Liver (tissue), 9 donors: Measurements from ENCODE around the gene HSPE1. TPM values are rescaled to one million over a fixed set of nuclear protein-coding genes. Genes with fewer than 3 reads are reported as not detected.
A peak's percentile ranks its signal among the peaks of the same experiment; 100 is the strongest.

Experiments
- DNase-seq: peaks from one replicate; pipeline ENCODE4 v3.0.0-alpha.2; 2017; ENCODE audit warnings: low spot score
- H3K27ac ChIP-seq, 2 donors: one replicate each; pipeline ENCODE4 v1.7.0; 2013; ENCODE audit warnings: inconsistent platforms in 2 of 2, low read length in 2 of 2, control low read depth in 1 of 2, low read depth in 1 of 2, mild to moderate bottlenecking in 1 of 2
- H3K27me3 ChIP-seq, 4 donors: one replicate each; pipeline versions ENCODE4 v1.6.1 to v1.7.0; 2013; ENCODE audit warnings: low read length in 3 of 4, inconsistent platforms in 1 of 4, mild to moderate bottlenecking in 1 of 4, moderate library complexity in 1 of 4; ENCODE audit not compliant: control insufficient read depth in 4 of 4, insufficient read depth in 4 of 4
- H3K36me3 ChIP-seq, 4 donors: one replicate each; pipeline versions ENCODE4 v1.6.1 to v1.7.0; 2013; ENCODE audit warnings: low read length in 3 of 4, mild to moderate bottlenecking in 3 of 4, low read depth in 1 of 4, moderate library complexity in 1 of 4; ENCODE audit not compliant: control insufficient read depth in 4 of 4, insufficient read depth in 3 of 4
- H3K4me1 ChIP-seq, 4 donors: one replicate each; pipeline versions ENCODE4 v1.6.1 to v1.7.0; 2013; ENCODE audit warnings: low read length in 3 of 4, mild to moderate bottlenecking in 3 of 4, moderate library complexity in 1 of 4; ENCODE audit not compliant: control insufficient read depth in 4 of 4, insufficient read depth in 4 of 4
- H3K4me3 ChIP-seq, 3 donors: one replicate each; pipeline versions ENCODE4 v1.6.1 to v1.7.0; 2013; ENCODE audit warnings: low read length in 3 of 3, control low read depth in 1 of 3, low read depth in 1 of 3, mild to moderate bottlenecking in 1 of 3
- H3K9ac ChIP-seq, 2 donors: one replicate each; pipeline ENCODE4 v1.7.0; 2013; ENCODE audit warnings: low read length in 2 of 2, mild to moderate bottlenecking in 2 of 2, moderate library complexity in 2 of 2, control low read depth in 1 of 2, low read depth in 1 of 2
- H3K9me3 ChIP-seq, 4 donors: one replicate each; pipeline versions ENCODE4 v1.6.1 to v1.7.0; 2013; ENCODE audit warnings: low read length in 3 of 4; ENCODE audit not compliant: control insufficient read depth in 4 of 4
- EGR1 ChIP-seq, 2 donors: IDR thresholded peaks; 2 replicates each; pipeline ENCODE4 v1.6.1; 2016 to 2018; ENCODE audit warnings: antibody characterized with exemption in 2 of 2, low read depth in 2 of 2
- FOXA1 ChIP-seq: IDR thresholded peaks from 2 replicates; pipeline ENCODE4 v1.6.1; 2016; ENCODE audit warnings: antibody characterized with exemption
- FOXA2 ChIP-seq: IDR thresholded peaks from 2 replicates; pipeline ENCODE4 v1.6.1; 2016; ENCODE audit warnings: antibody characterized with exemption
- GABPA ChIP-seq, 2 donors: IDR thresholded peaks in 1 of 2; conservative IDR thresholded peaks in 1 of 2; 2 replicates each; pipeline ENCODE4 v1.6.1; 2016; ENCODE audit warnings: antibody characterized with exemption in 2 of 2, mild to moderate bottlenecking in 1 of 2, moderate library complexity in 1 of 2
- HNF4A ChIP-seq, 2 donors: conservative IDR thresholded peaks; 2 replicates each; pipeline ENCODE4 v1.6.1; 2016; ENCODE audit warnings: antibody characterized with exemption in 2 of 2, mild to moderate bottlenecking in 2 of 2
- HNF4G ChIP-seq: IDR thresholded peaks from 2 replicates; pipeline ENCODE4 v1.6.1; 2016; ENCODE audit warnings: antibody characterized with exemption
- JUND ChIP-seq, 2 donors: IDR thresholded peaks; 2 replicates each; pipeline ENCODE4 v1.6.1; 2016; ENCODE audit warnings: antibody characterized with exemption in 2 of 2
- NR2F2 ChIP-seq: IDR thresholded peaks from 2 replicates; pipeline ENCODE4 v1.6.1; 2016; ENCODE audit warnings: antibody characterized with exemption
- RAD21 ChIP-seq, 2 donors: IDR thresholded peaks; 2 replicates each; pipeline ENCODE4 v1.6.1; 2016; ENCODE audit warnings: antibody characterized with exemption in 2 of 2, mild to moderate bottlenecking in 2 of 2
- RXRA ChIP-seq, 2 donors: IDR thresholded peaks; 2 replicates each; pipeline ENCODE4 v1.6.1; 2017 to 2018; ENCODE audit warnings: antibody characterized with exemption in 2 of 2, mild to moderate bottlenecking in 1 of 2
- SP1 ChIP-seq: IDR thresholded peaks from 2 replicates; pipeline ENCODE4 v1.6.1; 2018; ENCODE audit warnings: antibody characterized with exemption, mild to moderate bottlenecking
- TAF1 ChIP-seq: conservative IDR thresholded peaks from 2 replicates; pipeline ENCODE4 v1.6.1; 2016; ENCODE audit warnings: antibody characterized with exemption, mild to moderate bottlenecking
- YY1 ChIP-seq: IDR thresholded peaks from 2 replicates; pipeline ENCODE4 v1.6.1; 2016; ENCODE audit warnings: antibody characterized with exemption, mild to moderate bottlenecking
- WGBS: extraction: QIAGEN DNeasy Blood & Tissue Kit; methylation state at CpG from one replicate; pipeline ENCODE4 v1.1.7; 2013; 5-methylcytosine and 5-hydroxymethylcytosine counted together
- polyA plus RNA-seq, 2 donors: library from polyadenylated mRNA; stranded (reverse) in 1 of 2; unstranded in 1 of 2; fragments of 200-250 nt in 1 of 2; fragments of >200 nt in 1 of 2; fragmentation: Nextera tagmentation in 1 of 2; extraction: Ambion mirVana in 1 of 2; gene quantifications; one replicate each; pipeline versions ENCODE4 v1.2.1 to v1.2.3, GENCODE V29; 2013 to 2015
- total RNA-seq, 2 donors: library from RNA; depleted of rRNA; stranded (reverse); fragments of >200 nt; gene quantifications; one replicate each; pipeline ENCODE4 v1.2.3, GENCODE V29; 2014
- TF ChIP-seq, protein P1 (sequence below): IDR thresholded peaks from 2 replicates; pipeline ENCODE4 v1.6.1; 2016; ENCODE audit warnings: antibody characterized with exemption, mild to moderate bottlenecking
- TF ChIP-seq, protein P2 (sequence below): IDR thresholded peaks from 2 replicates; pipeline ENCODE4 v1.6.1; 2016; ENCODE audit warnings: antibody characterized with exemption
- TF ChIP-seq, protein P3 (sequence below): fragments of 150-350 bp; IDR thresholded peaks from 2 replicates; pipeline ENCODE4 v1.5.1; 2017; ENCODE audit warnings: improper control_type of control experiment, low read depth, low read length; ENCODE audit not compliant: missing input control
- TF ChIP-seq, protein P4 (sequence below): IDR thresholded peaks from 2 replicates; pipeline ENCODE4 v1.6.1; 2016; ENCODE audit warnings: antibody characterized with exemption
- TF ChIP-seq, protein P5 (sequence below): IDR thresholded peaks from 2 replicates; pipeline ENCODE4 v1.6.1; 2016; ENCODE audit warnings: antibody characterized with exemption
- donor health status: healthy.
- donor health status: healthy.
- donor health status: healthy.
- donor health status: healthy.
- donor health status: healthy.

Gene HSPE1
- total and polyA plus RNA-seq, 4 donors = 88.2 to 347 (median 190) TPM

DNA sequence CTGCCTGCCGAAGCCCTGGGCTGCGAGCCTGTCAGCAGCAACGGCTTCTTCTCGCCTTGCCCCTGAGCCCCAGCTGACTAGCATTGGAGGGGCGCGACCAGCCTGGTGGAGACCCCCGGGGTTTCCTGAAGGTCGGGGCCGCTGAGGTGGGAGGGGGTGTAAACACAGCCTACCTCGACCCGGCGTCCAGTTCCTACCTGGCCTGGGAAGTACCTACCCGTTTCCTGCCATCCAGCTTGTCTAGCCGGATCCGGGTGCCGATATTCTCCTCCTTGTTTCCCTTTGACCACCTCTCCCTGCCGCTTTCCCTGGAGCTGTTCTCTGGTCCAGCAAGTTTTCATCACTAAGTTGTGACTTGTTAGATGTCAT is 16.2 kb downstream of the HSPE1 start:
- H3K9ac ChIP-seq = peak overlapping the region; percentile 91 to 93

DNA sequence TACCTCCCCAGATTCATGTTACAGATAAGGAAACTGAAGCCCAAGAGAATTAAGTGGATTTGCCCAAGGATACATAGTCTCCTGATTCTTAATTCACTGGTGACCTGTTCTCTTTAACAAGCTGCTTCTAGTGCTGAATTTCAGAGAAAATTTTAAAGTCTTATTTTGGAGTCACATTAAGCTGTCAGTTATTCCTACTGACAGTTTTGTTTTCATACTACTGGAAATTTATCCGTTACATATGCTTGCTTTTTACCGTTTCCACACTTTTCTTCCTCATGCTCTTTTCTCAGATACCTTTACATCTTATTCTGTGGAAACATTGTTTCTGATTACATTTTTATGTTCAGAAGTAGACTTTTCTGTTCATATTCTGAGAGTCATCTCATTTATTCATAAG is 17.0 kb downstream of the HSPE1 start:
- WGBS = 59% methylated on average over 2 of the region's 2 CpGs
- Histone ChIP-seq H3K4me1 (peaks cover 0 to 12% (median 6%) of the 10 kb centered on the region in 4 donors), H3K27ac (no peak overlapping the region)
- no peak for TF ChIP-seq TAF1
- TF ChIP-seq FOXA1 = no peak
- TF ChIP-seq, protein P1, sequence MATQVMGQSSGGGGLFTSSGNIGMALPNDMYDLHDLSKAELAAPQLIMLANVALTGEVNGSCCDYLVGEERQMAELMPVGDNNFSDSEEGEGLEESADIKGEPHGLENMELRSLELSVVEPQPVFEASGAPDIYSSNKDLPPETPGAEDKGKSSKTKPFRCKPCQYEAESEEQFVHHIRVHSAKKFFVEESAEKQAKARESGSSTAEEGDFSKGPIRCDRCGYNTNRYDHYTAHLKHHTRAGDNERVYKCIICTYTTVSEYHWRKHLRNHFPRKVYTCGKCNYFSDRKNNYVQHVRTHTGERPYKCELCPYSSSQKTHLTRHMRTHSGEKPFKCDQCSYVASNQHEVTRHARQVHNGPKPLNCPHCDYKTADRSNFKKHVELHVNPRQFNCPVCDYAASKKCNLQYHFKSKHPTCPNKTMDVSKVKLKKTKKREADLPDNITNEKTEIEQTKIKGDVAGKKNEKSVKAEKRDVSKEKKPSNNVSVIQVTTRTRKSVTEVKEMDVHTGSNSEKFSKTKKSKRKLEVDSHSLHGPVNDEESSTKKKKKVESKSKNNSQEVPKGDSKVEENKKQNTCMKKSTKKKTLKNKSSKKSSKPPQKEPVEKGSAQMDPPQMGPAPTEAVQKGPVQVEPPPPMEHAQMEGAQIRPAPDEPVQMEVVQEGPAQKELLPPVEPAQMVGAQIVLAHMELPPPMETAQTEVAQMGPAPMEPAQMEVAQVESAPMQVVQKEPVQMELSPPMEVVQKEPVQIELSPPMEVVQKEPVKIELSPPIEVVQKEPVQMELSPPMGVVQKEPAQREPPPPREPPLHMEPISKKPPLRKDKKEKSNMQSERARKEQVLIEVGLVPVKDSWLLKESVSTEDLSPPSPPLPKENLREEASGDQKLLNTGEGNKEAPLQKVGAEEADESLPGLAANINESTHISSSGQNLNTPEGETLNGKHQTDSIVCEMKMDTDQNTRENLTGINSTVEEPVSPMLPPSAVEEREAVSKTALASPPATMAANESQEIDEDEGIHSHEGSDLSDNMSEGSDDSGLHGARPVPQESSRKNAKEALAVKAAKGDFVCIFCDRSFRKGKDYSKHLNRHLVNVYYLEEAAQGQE = no peak
- no peak for TF ChIP-seq HNF4G
- TF ChIP-seq RXRA (IDR thresholded peaks at IDR 0.05) = no peak
- TF ChIP-seq, protein P2, sequence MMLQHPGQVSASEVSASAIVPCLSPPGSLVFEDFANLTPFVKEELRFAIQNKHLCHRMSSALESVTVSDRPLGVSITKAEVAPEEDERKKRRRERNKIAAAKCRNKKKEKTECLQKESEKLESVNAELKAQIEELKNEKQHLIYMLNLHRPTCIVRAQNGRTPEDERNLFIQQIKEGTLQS = no peak
- no peak for TF ChIP-seq SP1
- no peak for TF ChIP-seq RAD21 (IDR thresholded peaks at IDR 0.05)
- no peak for TF ChIP-seq NR2F2
- TF ChIP-seq, protein P3, sequence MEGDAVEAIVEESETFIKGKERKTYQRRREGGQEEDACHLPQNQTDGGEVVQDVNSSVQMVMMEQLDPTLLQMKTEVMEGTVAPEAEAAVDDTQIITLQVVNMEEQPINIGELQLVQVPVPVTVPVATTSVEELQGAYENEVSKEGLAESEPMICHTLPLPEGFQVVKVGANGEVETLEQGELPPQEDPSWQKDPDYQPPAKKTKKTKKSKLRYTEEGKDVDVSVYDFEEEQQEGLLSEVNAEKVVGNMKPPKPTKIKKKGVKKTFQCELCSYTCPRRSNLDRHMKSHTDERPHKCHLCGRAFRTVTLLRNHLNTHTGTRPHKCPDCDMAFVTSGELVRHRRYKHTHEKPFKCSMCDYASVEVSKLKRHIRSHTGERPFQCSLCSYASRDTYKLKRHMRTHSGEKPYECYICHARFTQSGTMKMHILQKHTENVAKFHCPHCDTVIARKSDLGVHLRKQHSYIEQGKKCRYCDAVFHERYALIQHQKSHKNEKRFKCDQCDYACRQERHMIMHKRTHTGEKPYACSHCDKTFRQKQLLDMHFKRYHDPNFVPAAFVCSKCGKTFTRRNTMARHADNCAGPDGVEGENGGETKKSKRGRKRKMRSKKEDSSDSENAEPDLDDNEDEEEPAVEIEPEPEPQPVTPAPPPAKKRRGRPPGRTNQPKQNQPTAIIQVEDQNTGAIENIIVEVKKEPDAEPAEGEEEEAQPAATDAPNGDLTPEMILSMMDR = no peak
- no peak for TF ChIP-seq FOXA2
- no peak for TF ChIP-seq EGR1 (IDR thresholded peaks at IDR 0.05; ENCODE audit: low read depth in 2 of 2)
- TF ChIP-seq GABPA (IDR thresholded peaks at IDR 0.05 in 1 of 2, conservative IDR thresholded peaks at IDR 0.05 in 1 of 2) = no peak
- no peak for TF ChIP-seq YY1
- TF ChIP-seq, protein P4, sequence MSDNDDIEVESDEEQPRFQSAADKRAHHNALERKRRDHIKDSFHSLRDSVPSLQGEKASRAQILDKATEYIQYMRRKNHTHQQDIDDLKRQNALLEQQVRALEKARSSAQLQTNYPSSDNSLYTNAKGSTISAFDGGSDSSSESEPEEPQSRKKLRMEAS = no peak
- TF ChIP-seq HNF4A (conservative IDR thresholded peaks at IDR 0.05) = no peak

More for the DNA sequence above, 16.2 kb downstream of the HSPE1 start:
- TF ChIP-seq FOXA1 (no peak), JUND (IDR thresholded peaks at IDR 0.05) (no peak), RXRA (IDR thresholded peaks at IDR 0.05) (no peak), RAD21 (IDR thresholded peaks at IDR 0.05) (no peak), FOXA2 (no peak), TAF1 (no peak), HNF4A (conservative IDR thresholded peaks at IDR 0.05) (no peak), EGR1 (IDR thresholded peaks at IDR 0.05; ENCODE audit: low read depth in 2 of 2) (no peak), SP1 (no peak), YY1 (no peak), GABPA (IDR thresholded peaks at IDR 0.05 in 1 of 2, conservative IDR thresholded peaks at IDR 0.05 in 1 of 2) (no peak), NR2F2 (no peak), HNF4G (no peak)
- TF ChIP-seq, protein P5, sequence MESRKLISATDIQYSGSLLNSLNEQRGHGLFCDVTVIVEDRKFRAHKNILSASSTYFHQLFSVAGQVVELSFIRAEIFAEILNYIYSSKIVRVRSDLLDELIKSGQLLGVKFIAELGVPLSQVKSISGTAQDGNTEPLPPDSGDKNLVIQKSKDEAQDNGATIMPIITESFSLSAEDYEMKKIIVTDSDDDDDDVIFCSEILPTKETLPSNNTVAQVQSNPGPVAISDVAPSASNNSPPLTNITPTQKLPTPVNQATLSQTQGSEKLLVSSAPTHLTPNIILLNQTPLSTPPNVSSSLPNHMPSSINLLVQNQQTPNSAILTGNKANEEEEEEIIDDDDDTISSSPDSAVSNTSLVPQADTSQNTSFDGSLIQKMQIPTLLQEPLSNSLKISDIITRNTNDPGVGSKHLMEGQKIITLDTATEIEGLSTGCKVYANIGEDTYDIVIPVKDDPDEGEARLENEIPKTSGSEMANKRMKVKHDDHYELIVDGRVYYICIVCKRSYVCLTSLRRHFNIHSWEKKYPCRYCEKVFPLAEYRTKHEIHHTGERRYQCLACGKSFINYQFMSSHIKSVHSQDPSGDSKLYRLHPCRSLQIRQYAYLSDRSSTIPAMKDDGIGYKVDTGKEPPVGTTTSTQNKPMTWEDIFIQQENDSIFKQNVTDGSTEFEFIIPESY = no peak
- TF ChIP-seq, protein P2 = no peak
- TF ChIP-seq, protein P3 = no peak
- Histone ChIP-seq H3K4me1 (peaks cover 0 to 12% (median 6%) of the 10 kb centered on the region in 4 donors), H3K27me3 (no peaks in the 10 kb centered on the region), H3K4me3 (peak overlapping the region; percentile 64 to 82 (median 82)), H3K36me3 (no peaks in the 10 kb centered on the region), H3K27ac (peak overlapping the region; percentile 93 to 95), H3K9me3 (no peaks in the 10 kb centered on the region)
- DNase-seq = no peak
- WGBS = under 1% methylated on average over 17 of the region's 17 CpGs

More for the DNA sequence above, 17.0 kb downstream of the HSPE1 start:
- no peaks in the 10 kb centered on the region for H3K27me3 ChIP-seq
- H3K36me3 ChIP-seq = no peaks in the 10 kb centered on the region
- H3K4me3 ChIP-seq = peak overlapping the region; percentile 64 to 82 (median 82)
- no peak for DNase-seq
- no peaks in the 10 kb centered on the region for H3K9me3 ChIP-seq
- peak overlapping the region; percentile 91 to 93 for H3K9ac ChIP-seq
